Measurements from ENCODE around the gene NDUFS5. TPM values are rescaled to one million over a fixed set of nuclear protein-coding genes. Genes with fewer than 3 reads are reported as not detected.

The NDUFS5 gene
- total RNA-seq, 2 donors from 2014 or later, result 229 to 270 TPM

GRCh38 chr1:39082811-39083576 lies 56.8 kb downstream of the NDUFS5 start:
- Histone ChIP-seq H3K4me3 (no peak overlapping the region), H3K4me1 (no peaks in the 10 kb centered on the region), H3K27me3 (peaks cover 20% of the 10 kb centered on the region), H3K36me3 (no peaks in the 10 kb centered on the region), H3K9me3 (no peaks in the 10 kb centered on the region), H3K27ac (no peak overlapping the region), H3K9ac (ENCODE audit: low read depth in 2 of 2, low read length in 2 of 2) (no peak overlapping the region)
- intact Hi-C loops (cut with DNase I), result loop anchor here (10.0 kb wide), 1 partner anchor 228 kb away; the partner anchor contains the start of gene RRAGC
- no peak for DNase-seq
- TF ChIP-seq CTCF (IDR thresholded peaks at IDR 0.05), result no peak

GRCh38 chr1:39084191-39084590 lies 58.0 kb downstream of the NDUFS5 start:
- Histone ChIP-seq H3K36me3 (no peaks in the 10 kb centered on the region), H3K27ac (no peak overlapping the region), H3K4me1 (no peaks in the 10 kb centered on the region), H3K4me3 (no peak overlapping the region), H3K27me3 (peaks cover 20% of the 10 kb centered on the region), H3K9ac (ENCODE audit: low read depth in 2 of 2, low read length in 2 of 2) (no peak overlapping the region), H3K9me3 (no peaks in the 10 kb centered on the region)
- intact Hi-C loops (cut with DNase I), result loop anchor here (10.0 kb wide), 1 partner anchor 229 kb away; the partner anchor contains the start of gene RRAGC
- TF ChIP-seq CTCF (IDR thresholded peaks at IDR 0.05), result no peak
- DNase-seq, result no peak

Other genes with a start within 250 kb of the NDUFS5 start
- gene RRAGC, start 166.6 kb upstream of the NDUFS5 start, total RNA-seq, result 10 to 100 TPM; 14.7 to 30.6 TPM
- gene MYCBP, start 153.0 kb upstream of the NDUFS5 start, total RNA-seq, result 10 to 100 TPM; 42.0 to 55.1 TPM
- 1 to 10 TPM in 1 of 2 donors, under 1 TPM in 1; 0.88 to 1.7 TPM for gene GJA9, start 144.8 kb upstream of the NDUFS5 start, total RNA-seq
- gene RHBDL2, start 84.5 kb upstream of the NDUFS5 start, total RNA-seq, result 10 to 100 TPM; 42.5 to 46.7 TPM
- gene AKIRIN1, start 35.1 kb upstream of the NDUFS5 start, total RNA-seq, result 10 to 100 TPM; 48.0 to 70.2 TPM
- gene MACF1, start 178.3 kb downstream of the NDUFS5 start, total RNA-seq, result 100 to 1,000 TPM; 107 to 148 TPM

All from colonic mucosa (tissue), 4 donors.